ENCODE measurements around the gene DST.

The DST gene

GRCh38 chr6:56642366-56643261 is at the start of gene DST:
Gene DST, minus strand, starts transcription at chr6:56642889.
- no peak for DNase-seq

- DNase-seq, result no peak
Measured at GRCh38 chr6:56691814-56692213, 49.1 kb upstream of the DST start.

- DNase-seq, result no peak
Measured at GRCh38 chr6:56691286-56691595, 48.6 kb upstream of the DST start.

GRCh38 chr6:56690519-56691285 is 48.0 kb upstream of the DST start:
- DNase-seq, result peak; percentile 78

- DNase-seq, result no peak
Measured at GRCh38 chr6:56689663-56690062, 47.0 kb upstream of the DST start.

GRCh38 chr6:56689114-56689513 is 46.4 kb upstream of the DST start:
- DNase-seq, result peak; percentile 45

- no peak for DNase-seq
Measured at GRCh38 chr6:56688521-56688920, 45.8 kb upstream of the DST start.

GRCh38 chr6:56687551-56687950 is 44.9 kb upstream of the DST start:
- no peak for DNase-seq

- DNase-seq, result no peak
Measured at GRCh38 chr6:56686429-56686828, 43.7 kb upstream of the DST start.

GRCh38 chr6:56685994-56686393 is 43.3 kb upstream of the DST start:
- DNase-seq, result no peak

GRCh38 chr6:56685102-56685733 is 42.5 kb upstream of the DST start:
- no peak for DNase-seq

- DNase-seq, result no peak
Measured at GRCh38 chr6:56684342-56685101, 41.8 kb upstream of the DST start.

GRCh38 chr6:56683882-56684281 is 41.2 kb upstream of the DST start:
- DNase-seq, result peak; percentile 51

- DNase-seq, result no peak
Measured at GRCh38 chr6:56682635-56683034, 39.9 kb upstream of the DST start.

GRCh38 chr6:56677559-56677958 is 34.9 kb upstream of the DST start:
- DNase-seq, result no peak

GRCh38 chr6:56671651-56672461 is 29.2 kb upstream of the DST start:
- peak; percentile 65 for DNase-seq

GRCh38 chr6:56671160-56671559 is 28.5 kb upstream of the DST start:
- DNase-seq, result no peak

- DNase-seq, result no peak
Measured at GRCh38 chr6:56669041-56669440, 26.4 kb upstream of the DST start.

- DNase-seq, result no peak
Measured at GRCh38 chr6:56668158-56668557, 25.5 kb upstream of the DST start.

GRCh38 chr6:56667336-56667735 is 24.6 kb upstream of the DST start:
- DNase-seq, result no peak

GRCh38 chr6:56664029-56664428 is 21.3 kb upstream of the DST start:
- no peak for DNase-seq

- no peak for DNase-seq
Measured at GRCh38 chr6:56663344-56663743, 20.7 kb upstream of the DST start.

Data from inflammatory macrophage treated with lipopolysaccharide for 4 hours (primary cell).